ENCODE data around the gene DOCK4.

DOCK4 gene

GRCh38 chr7:112234147-112234546 is 27.9 kb upstream of the DOCK4 start:
- no peak overlapping the region for H3K27ac Mint-ChIP-seq
- H3K4me3 Mint-ChIP-seq = no peak overlapping the region
- peaks cover 10% of the 10 kb centered on the region for H3K36me3 Mint-ChIP-seq (ENCODE audit: low read depth)
- no peaks in the 10 kb centered on the region for H3K4me1 Mint-ChIP-seq
- no peak for TF ChIP-seq CTCF (IDR thresholded peaks at IDR 0.05)
- DNase-seq = no peak
- peaks cover 7% of the 10 kb centered on the region for H3K9me3 Mint-ChIP-seq
- H3K27me3 Mint-ChIP-seq (ENCODE audit: low read depth, poor library complexity) = no peaks in the 10 kb centered on the region

GRCh38 chr7:112233048-112233697 is 27.0 kb upstream of the DOCK4 start:
- Mint-ChIP-seq H3K9me3 (peaks cover 4% of the 10 kb centered on the region), H3K27me3 (ENCODE audit: low read depth, poor library complexity) (peaks cover 2% of the 10 kb centered on the region), H3K36me3 (ENCODE audit: low read depth) (peaks cover 5% of the 10 kb centered on the region), H3K4me1 (no peaks in the 10 kb centered on the region), H3K4me3 (no peak overlapping the region), H3K27ac (no peak overlapping the region)
- TF ChIP-seq CTCF (IDR thresholded peaks at IDR 0.05) = no peak
- DNase-seq = no peak

GRCh38 chr7:112232212-112232978 is 26.2 kb upstream of the DOCK4 start:
- Mint-ChIP-seq H3K27ac (no peak overlapping the region), H3K9me3 (peaks cover 6% of the 10 kb centered on the region), H3K36me3 (ENCODE audit: low read depth) (peaks cover 4% of the 10 kb centered on the region), H3K27me3 (ENCODE audit: low read depth, poor library complexity) (peaks cover 5% of the 10 kb centered on the region), H3K4me3 (no peak overlapping the region), H3K4me1 (no peaks in the 10 kb centered on the region)
- DNase-seq = no peak
- no peak for TF ChIP-seq CTCF (IDR thresholded peaks at IDR 0.05)

GRCh38 chr7:112228632-112229031 is 22.4 kb upstream of the DOCK4 start:
- Mint-ChIP-seq H3K27me3 (ENCODE audit: low read depth, poor library complexity) (peaks cover 5% of the 10 kb centered on the region), H3K36me3 (ENCODE audit: low read depth) (peaks cover 11% of the 10 kb centered on the region)

GRCh38 chr7:112226701-112227276 is 20.6 kb upstream of the DOCK4 start:
- no peak for TF ChIP-seq CTCF (IDR thresholded peaks at IDR 0.05)
- DNase-seq = no peak
- no peak overlapping the region for H3K27ac Mint-ChIP-seq
- peaks cover 25% of the 10 kb centered on the region for H3K36me3 Mint-ChIP-seq (ENCODE audit: low read depth)
- no peaks in the 10 kb centered on the region for H3K4me1 Mint-ChIP-seq
- peaks cover 5% of the 10 kb centered on the region for H3K27me3 Mint-ChIP-seq (ENCODE audit: low read depth, poor library complexity)
- H3K9me3 Mint-ChIP-seq = peaks cover 8% of the 10 kb centered on the region
- H3K4me3 Mint-ChIP-seq = no peak overlapping the region

More at GRCh38 chr7:112228632-112229031, 22.4 kb upstream of the DOCK4 start:
- Mint-ChIP-seq H3K9me3 (peaks cover 8% of the 10 kb centered on the region), H3K4me1 (no peaks in the 10 kb centered on the region), H3K27ac (no peak overlapping the region), H3K4me3 (no peak overlapping the region)
- no peak for DNase-seq
- TF ChIP-seq CTCF (IDR thresholded peaks at IDR 0.05) = no peak
